H9 (cell line): ENCODE data around the gene SDC3. TPM values are rescaled to one million over a fixed set of nuclear protein-coding genes. Genes with fewer than 3 reads are reported as not detected.
A peak's percentile ranks its signal among the peaks of the same experiment; 100 is the strongest.

Experiments used
- DNase-seq: peaks from one replicate; pipeline ENCODE4 v3.0.0-alpha.2; 2017
- H2AFZ ChIP-seq: one replicate; pipeline ENCODE4 v1.6.1; 2013; ENCODE audit warnings: mild to moderate bottlenecking, low read length, control low read depth, moderate library complexity
- H2AK5ac ChIP-seq: 2 replicates; pipeline ENCODE4 v1.6.1; 2013; ENCODE audit warnings: low read length, control low read depth, mixed read lengths; ENCODE audit not compliant: insufficient read length
- H2BK120ac ChIP-seq: one replicate; pipeline ENCODE4 v1.6.1; 2013; ENCODE audit warnings: low read depth, mild to moderate bottlenecking, low read length, control low read depth, inconsistent platforms; ENCODE audit not compliant: poor library complexity, severe bottlenecking
- H2BK12ac ChIP-seq: 2 replicates; pipeline ENCODE4 v1.6.1; 2013; ENCODE audit warnings: low read length, control low read depth, mixed read lengths, low read depth; ENCODE audit not compliant: insufficient read length
- H2BK15ac ChIP-seq: 2 replicates; pipeline ENCODE4 v1.6.1; 2013; ENCODE audit warnings: low read depth, low read length, control low read depth
- H2BK20ac ChIP-seq: one replicate; pipeline ENCODE4 v1.6.1; 2013; ENCODE audit warnings: low read depth, mild to moderate bottlenecking, low read length, control low read depth, inconsistent platforms; ENCODE audit not compliant: poor library complexity, severe bottlenecking
- H2BK5ac ChIP-seq: 2 replicates; pipeline ENCODE4 v1.6.1; 2013; ENCODE audit warnings: low read length, control low read depth, mixed read lengths; ENCODE audit not compliant: insufficient read length
- H3K14ac ChIP-seq: 2 replicates; pipeline ENCODE4 v1.6.1; 2013; ENCODE audit warnings: low read length, control low read depth; ENCODE audit not compliant: insufficient read depth
- H3K18ac ChIP-seq: 2 replicates; pipeline ENCODE4 v1.6.1; 2013; ENCODE audit warnings: low read depth, mild to moderate bottlenecking, mixed read lengths, low read length, control low read depth; ENCODE audit not compliant: insufficient read length
- H3K23ac ChIP-seq: 2 replicates; pipeline ENCODE4 v1.6.1; 2013; ENCODE audit warnings: low read length, control low read depth, mixed read lengths, low read depth; ENCODE audit not compliant: insufficient read length
- H3K23me2 ChIP-seq: 2 replicates; pipeline ENCODE4 v1.6.1; 2013; ENCODE audit warnings: low read depth, mild to moderate bottlenecking, mixed read lengths, low read length, control low read depth; ENCODE audit not compliant: insufficient read length, poor library complexity, severe bottlenecking
- H3K27ac ChIP-seq: 2 replicates; pipeline ENCODE4 v1.5.1; 2013; ENCODE audit warnings: low read length, control low read depth, mixed read lengths, low read depth; ENCODE audit not compliant: insufficient read length
- H3K27me3 ChIP-seq: 2 replicates; pipeline ENCODE4 v1.6.1; 2013; ENCODE audit warnings: low read length, control low read depth, inconsistent platforms; ENCODE audit not compliant: insufficient read depth
- H3K4ac ChIP-seq: 2 replicates; pipeline ENCODE4 v1.6.1; 2013; ENCODE audit warnings: low read depth, mild to moderate bottlenecking, control low read depth, inconsistent platforms, low read length, moderate library complexity
- H3K4me1 ChIP-seq: 2 replicates; pipeline ENCODE4 v1.6.1; 2013; ENCODE audit warnings: low read length, control low read depth, inconsistent platforms; ENCODE audit not compliant: insufficient read depth
- H3K4me2 ChIP-seq: 2 replicates; pipeline ENCODE4 v1.6.1; 2013; ENCODE audit warnings: low read length, control low read depth, mixed read lengths; ENCODE audit not compliant: insufficient read length, insufficient read depth
- H3K56ac ChIP-seq: 2 replicates; pipeline ENCODE4 v1.6.1; 2013; ENCODE audit warnings: low read depth, mild to moderate bottlenecking, mixed read lengths, low read length, control low read depth; ENCODE audit not compliant: insufficient read length
- H3K79me1 ChIP-seq: 2 replicates; pipeline ENCODE4 v1.6.1; 2013; ENCODE audit warnings: low read depth, mild to moderate bottlenecking, moderate library complexity, low read length, control low read depth, inconsistent platforms; ENCODE audit not compliant: insufficient read depth, poor library complexity, severe bottlenecking
- H3K79me2 ChIP-seq: 2 replicates; pipeline ENCODE4 v1.6.1; 2013; ENCODE audit warnings: low read length, control low read depth, inconsistent platforms; ENCODE audit not compliant: insufficient read depth
- H3K9ac ChIP-seq: 2 replicates; pipeline ENCODE4 v1.6.1; 2013; ENCODE audit warnings: low read length, control low read depth, mixed read lengths; ENCODE audit not compliant: insufficient read length; ENCODE audit errors: extremely low read depth
- H3K9me3 ChIP-seq: one replicate; pipeline ENCODE4 v1.6.1; 2013; ENCODE audit warnings: low read depth, low read length, inconsistent platforms; ENCODE audit not compliant: control insufficient read depth
- H3T11ph ChIP-seq: one replicate; pipeline ENCODE4 v1.6.1; 2013; ENCODE audit warnings: mild to moderate bottlenecking, low read length, control low read depth, inconsistent platforms
- H4K20me1 ChIP-seq: one replicate; pipeline ENCODE4 v1.6.1; 2013; ENCODE audit not compliant: control insufficient read depth, insufficient read length, insufficient read depth
- H4K5ac ChIP-seq: 2 replicates; pipeline ENCODE4 v1.6.1; 2013; ENCODE audit warnings: low read depth, mild to moderate bottlenecking, mixed read lengths, low read length, control low read depth; ENCODE audit not compliant: insufficient read length
- H4K8ac ChIP-seq: replicated peaks from 2 replicates; pipeline ENCODE4 v1.6.1; 2013; ENCODE audit warnings: low read length, control low read depth, mixed read lengths, low read depth; ENCODE audit not compliant: insufficient read length
- H4K91ac ChIP-seq: 2 replicates; pipeline ENCODE4 v1.6.1; 2013; ENCODE audit warnings: low read depth, mild to moderate bottlenecking, moderate library complexity, mixed read lengths, low read length, control low read depth; ENCODE audit not compliant: insufficient read length
- H3K27ac Mint-ChIP-seq, 3 experiments: 2 replicates in 2 of 3; 3 replicates in 1 of 3; pipeline ENCODE4 v1.8.0; 2020 to 2021; ENCODE audit warnings: mixed read lengths in 3 of 3, mild to moderate bottlenecking in 1 of 3, moderate library complexity in 1 of 3
- H3K27me3 Mint-ChIP-seq: 2 replicates; pipeline ENCODE4 v1.8.0; 2021; ENCODE audit warnings: low read depth, mild to moderate bottlenecking, moderate library complexity, mixed read lengths
- H3K36me3 Mint-ChIP-seq, 3 experiments: 2 replicates in 2 of 3; 3 replicates in 1 of 3; pipeline ENCODE4 v1.8.0; 2020 to 2021; ENCODE audit warnings: low read depth in 3 of 3, mixed read lengths in 3 of 3; ENCODE audit not compliant: insufficient read depth in 1 of 3
- H3K4me1 Mint-ChIP-seq, 2 experiments: 2 replicates each; pipeline ENCODE4 v1.8.0; 2020; ENCODE audit warnings: mixed read lengths in 2 of 2
- H3K4me3 Mint-ChIP-seq, 2 experiments: 2 replicates in 1 of 2; 3 replicates in 1 of 2; pipeline ENCODE4 v1.8.0; 2020 to 2021; ENCODE audit warnings: mild to moderate bottlenecking in 2 of 2, mixed read lengths in 2 of 2, moderate library complexity in 1 of 2
- H3K9me3 Mint-ChIP-seq, 2 experiments: 2 replicates in 1 of 2; 3 replicates in 1 of 2; pipeline ENCODE4 v1.8.0; 2020; ENCODE audit warnings: mild to moderate bottlenecking in 2 of 2, mixed read lengths in 2 of 2, moderate library complexity in 1 of 2
- CTCF ChIP-seq: fragments of 200-600 bp; sonication (generic); conservative IDR thresholded peaks from 3 replicates; pipeline ENCODE4 v1.8.0; 2021; ENCODE audit warnings: antibody characterized with exemption, mild to moderate bottlenecking
- WGBS: extraction: QIAGEN DNeasy Blood & Tissue Kit; methylation state at CpG from one replicate; pipeline ENCODE4 v1.1.7; 2013; ENCODE audit warnings: missing lambda C conversion rate, low lambda C conversion rate, mixed read lengths; ENCODE audit not compliant: insufficient read length; ENCODE audit errors: extremely low coverage; 5-methylcytosine and 5-hydroxymethylcytosine counted together
- total RNA-seq: library from RNA; stranded (reverse); gene quantifications from 2 replicates; pipeline ENCODE4 v1.2.1, GENCODE V29; 2021

SDC3 gene
- total RNA-seq, 1 experiment from 2014 or later = 25.9 TPM

- Histone ChIP-seq H4K8ac (no peak overlapping the region), H4K5ac (no peak overlapping the region), H3K4me2 (no peak overlapping the region), H3K23me2 (no peaks in the 10 kb centered on the region), H3K18ac (no peak overlapping the region), H4K20me1 (no peaks in the 10 kb centered on the region), H2BK12ac (no peak overlapping the region), H3K56ac (no peak overlapping the region), H2AK5ac (no peak overlapping the region), H2BK15ac (no peak overlapping the region), H3K79me2 (no peaks in the 10 kb centered on the region), H2BK120ac (no peak overlapping the region), H3K4me1 (no peaks in the 10 kb centered on the region), H3K4ac (no peak overlapping the region), H3K9ac (no peak overlapping the region), H3K27me3 (no peaks in the 10 kb centered on the region), H2AFZ (no peak overlapping the region), H2BK5ac (no peak overlapping the region), H3K9me3 (no peaks in the 10 kb centered on the region), H3K79me1 (no peaks in the 10 kb centered on the region), H3T11ph (no peak overlapping the region), H3K23ac (no peak overlapping the region), H4K91ac (no peak overlapping the region), H2BK20ac (no peak overlapping the region), H3K14ac (no peak overlapping the region), H3K27ac (no peak overlapping the region)
- TF ChIP-seq CTCF = no peak
- Mint-ChIP-seq H3K9me3 (no peaks in the 10 kb centered on the region), H3K4me1 (peaks cover 3 to 7% of the 10 kb centered on the region in 2 experiments), H3K27ac (0 out of 7 replicates have a peak overlapping the region, but pooled peaks of 2 of the 3 experiments have one; percentile 68 to 71), H3K36me3 (peaks cover 5 to 31% (median 26%) of the 10 kb centered on the region in 3 experiments; a peak in 6 of 7 replicates), H3K4me3 (no peak overlapping the region), H3K27me3 (no peaks in the 10 kb centered on the region)
- no peak for DNase-seq
- WGBS = no CpG with 5 or more reads among the region's 8 CpGs
Observed at GRCh38 chr1:30929944-30930525, 21.5 kb upstream of the SDC3 start.
